Measurements from ENCODE around the gene ART3. TPM values are rescaled to one million over a fixed set of nuclear protein-coding genes. Genes with fewer than 3 reads are reported as not detected.

ART3 gene
- polyA plus RNA-seq, 3 donors = not detected

DNA sequence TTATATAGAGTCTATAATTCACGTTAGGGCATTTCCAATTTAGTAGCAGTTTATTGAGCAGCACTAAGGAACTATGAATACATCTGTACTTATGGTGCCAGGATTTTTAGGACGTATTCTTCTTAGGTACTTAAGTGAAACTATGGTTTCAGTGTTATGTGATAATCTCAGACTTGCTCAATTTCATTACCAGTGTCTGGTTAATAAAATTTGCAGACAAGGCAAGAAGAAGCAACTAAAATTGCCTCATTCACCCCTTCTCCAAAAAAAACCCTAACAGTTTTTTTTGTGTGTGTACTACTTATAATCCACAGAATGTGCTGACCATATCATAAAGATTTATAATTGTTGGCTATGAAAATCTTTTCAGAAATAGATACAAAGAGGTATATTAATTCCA lies 45.2 kb upstream of the ART3 start:
- no peak for DNase-seq
- TF ChIP-seq, protein P1, sequence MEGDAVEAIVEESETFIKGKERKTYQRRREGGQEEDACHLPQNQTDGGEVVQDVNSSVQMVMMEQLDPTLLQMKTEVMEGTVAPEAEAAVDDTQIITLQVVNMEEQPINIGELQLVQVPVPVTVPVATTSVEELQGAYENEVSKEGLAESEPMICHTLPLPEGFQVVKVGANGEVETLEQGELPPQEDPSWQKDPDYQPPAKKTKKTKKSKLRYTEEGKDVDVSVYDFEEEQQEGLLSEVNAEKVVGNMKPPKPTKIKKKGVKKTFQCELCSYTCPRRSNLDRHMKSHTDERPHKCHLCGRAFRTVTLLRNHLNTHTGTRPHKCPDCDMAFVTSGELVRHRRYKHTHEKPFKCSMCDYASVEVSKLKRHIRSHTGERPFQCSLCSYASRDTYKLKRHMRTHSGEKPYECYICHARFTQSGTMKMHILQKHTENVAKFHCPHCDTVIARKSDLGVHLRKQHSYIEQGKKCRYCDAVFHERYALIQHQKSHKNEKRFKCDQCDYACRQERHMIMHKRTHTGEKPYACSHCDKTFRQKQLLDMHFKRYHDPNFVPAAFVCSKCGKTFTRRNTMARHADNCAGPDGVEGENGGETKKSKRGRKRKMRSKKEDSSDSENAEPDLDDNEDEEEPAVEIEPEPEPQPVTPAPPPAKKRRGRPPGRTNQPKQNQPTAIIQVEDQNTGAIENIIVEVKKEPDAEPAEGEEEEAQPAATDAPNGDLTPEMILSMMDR (IDR thresholded peaks at IDR 0.05) = no peak
- peaks cover 33% of the 10 kb centered on the region for H3K4me1 Mint-ChIP-seq
- peaks cover 0 to 2% (median 0%) of the 10 kb centered on the region in 3 donors for H3K27me3 Mint-ChIP-seq (ENCODE audit: low read depth in 3 of 3)
- H3K27ac ChIP-seq (ENCODE audit: low read depth in 1 of 2, low read length in 2 of 2) = no peak overlapping the region
- peaks cover 9 to 21% of the 10 kb centered on the region in 2 donors for H3K4me1 ChIP-seq (ENCODE audit: control insufficient read depth in 1 of 2, insufficient read depth in 2 of 2, low read length in 2 of 2)
- H3K4me3 ChIP-seq (replicated peaks in 1 of 3; ENCODE audit: low read depth in 2 of 3, low read length in 3 of 3) = peak overlapping the region in 1 of 3 experiments; percentile 57
- no peaks in the 10 kb centered on the region for H4K20me1 ChIP-seq (ENCODE audit: insufficient read depth, low read length)
- WGBS (ENCODE audit: insufficient coverage) = no CpG with 5 or more reads among the region's 2 CpGs
- H3K27ac Mint-ChIP-seq = peak overlapping the region in 1 of 7 donors; percentile 81
- peaks cover 0 to 2% of the 10 kb centered on the region in 2 donors for H3K36me3 Mint-ChIP-seq
- H3K27me3 ChIP-seq (ENCODE audit: control insufficient read depth in 2 of 2, insufficient read depth in 2 of 2, low read length in 2 of 2) = no peaks in the 10 kb centered on the region
- no peaks in the 10 kb centered on the region for H3K9me3 ChIP-seq (replicated peaks in 1 of 2; ENCODE audit: control insufficient read depth in 1 of 2, insufficient read depth in 1 of 2, low read length in 2 of 2)
- no peak overlapping the region for H2AFZ ChIP-seq (ENCODE audit: insufficient read depth, low read depth, low read length, poor library complexity, severe bottlenecking)
- H3K9ac ChIP-seq (ENCODE audit: insufficient read depth, low read length, poor library complexity, severe bottlenecking) = no peak overlapping the region
- no peaks in the 10 kb centered on the region for H3K9me3 Mint-ChIP-seq
- H3K4me2 ChIP-seq (replicated peaks; ENCODE audit: extremely low read depth, low read length, poor library complexity, severe bottlenecking) = no peak overlapping the region
- no peaks in the 10 kb centered on the region for H3K36me3 ChIP-seq (replicated peaks in 1 of 2; ENCODE audit: control insufficient read depth in 1 of 2, insufficient read depth in 2 of 2, low read length in 2 of 2)
- intact Hi-C loops (cut with micrococcal nuclease) = no loop called here
- no peak overlapping the region for H3K4me3 Mint-ChIP-seq
- no peaks in the 10 kb centered on the region for H3K79me2 ChIP-seq (ENCODE audit: insufficient read depth, low read length)

DNA sequence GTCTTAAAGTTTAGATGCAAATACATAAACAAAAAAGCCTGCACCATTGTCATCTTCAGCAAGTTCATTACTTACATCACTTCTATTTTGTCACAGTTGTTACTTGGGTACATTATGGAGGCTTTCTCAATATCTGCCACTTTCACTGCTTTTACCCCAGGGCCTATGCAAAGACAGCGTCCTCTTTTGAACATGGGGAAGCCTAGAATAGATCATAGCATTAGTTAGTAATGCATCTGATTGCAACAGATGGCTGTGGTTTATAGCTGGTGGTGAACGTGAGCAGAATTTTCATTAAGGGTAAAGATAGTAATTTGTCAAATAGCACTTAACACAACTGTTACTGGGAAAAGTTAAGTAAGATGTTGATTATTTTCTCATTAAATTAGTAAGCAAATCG lies 39.4 kb upstream of the ART3 start:
- Histone ChIP-seq H3K27ac (ENCODE audit: low read depth in 1 of 2, low read length in 2 of 2) (no peak overlapping the region), H3K36me3 (replicated peaks in 1 of 2; ENCODE audit: control insufficient read depth in 1 of 2, insufficient read depth in 2 of 2, low read length in 2 of 2) (no peaks in the 10 kb centered on the region), H3K4me3 (replicated peaks in 1 of 3; ENCODE audit: low read depth in 2 of 3, low read length in 3 of 3) (no peak overlapping the region), H3K9me3 (replicated peaks in 1 of 2; ENCODE audit: control insufficient read depth in 1 of 2, insufficient read depth in 1 of 2, low read length in 2 of 2) (no peaks in the 10 kb centered on the region), H3K4me2 (replicated peaks; ENCODE audit: extremely low read depth, low read length, poor library complexity, severe bottlenecking) (no peak overlapping the region), H3K79me2 (ENCODE audit: insufficient read depth, low read length) (no peaks in the 10 kb centered on the region), H3K9ac (ENCODE audit: insufficient read depth, low read length, poor library complexity, severe bottlenecking) (no peak overlapping the region), H2AFZ (ENCODE audit: insufficient read depth, low read depth, low read length, poor library complexity, severe bottlenecking) (no peak overlapping the region), H3K4me1 (ENCODE audit: control insufficient read depth in 1 of 2, insufficient read depth in 2 of 2, low read length in 2 of 2) (peaks cover 11 to 15% of the 10 kb centered on the region in 2 donors), H3K27me3 (ENCODE audit: control insufficient read depth in 2 of 2, insufficient read depth in 2 of 2, low read length in 2 of 2) (no peaks in the 10 kb centered on the region), H4K20me1 (ENCODE audit: insufficient read depth, low read length) (no peaks in the 10 kb centered on the region)
- intact Hi-C loops (cut with micrococcal nuclease) = no loop called here
- no peaks in the 10 kb centered on the region for H3K9me3 Mint-ChIP-seq
- WGBS (ENCODE audit: insufficient coverage) = no CpG with 5 or more reads among the region's 3 CpGs
- no peaks in the 10 kb centered on the region for H3K36me3 Mint-ChIP-seq
- peaks cover 0 to 2% (median 0%) of the 10 kb centered on the region in 3 donors for H3K27me3 Mint-ChIP-seq (ENCODE audit: low read depth in 3 of 3)
- TF ChIP-seq, protein P1 (IDR thresholded peaks at IDR 0.05) = no peak
- H3K27ac Mint-ChIP-seq = peak overlapping the region in 2 of 7 donors; percentile 9 to 35
- no peak overlapping the region for H3K4me3 Mint-ChIP-seq
- DNase-seq = peak; percentile 49 to 66 (median 52)
- peaks cover 17% of the 10 kb centered on the region for H3K4me1 Mint-ChIP-seq
